HG03280 (cell line): ENCODE measurements around the gene IRX5.

Source experiments
- ATAC-seq: cut with Tn5 transposase; IDR thresholded peaks from one replicate; pipeline ENCODE4 v1.9.1; 2021; ENCODE audit warnings: mild to moderate bottlenecking, moderate library complexity; ENCODE audit not compliant: unreplicated experiment

IRX5 gene

DNA sequence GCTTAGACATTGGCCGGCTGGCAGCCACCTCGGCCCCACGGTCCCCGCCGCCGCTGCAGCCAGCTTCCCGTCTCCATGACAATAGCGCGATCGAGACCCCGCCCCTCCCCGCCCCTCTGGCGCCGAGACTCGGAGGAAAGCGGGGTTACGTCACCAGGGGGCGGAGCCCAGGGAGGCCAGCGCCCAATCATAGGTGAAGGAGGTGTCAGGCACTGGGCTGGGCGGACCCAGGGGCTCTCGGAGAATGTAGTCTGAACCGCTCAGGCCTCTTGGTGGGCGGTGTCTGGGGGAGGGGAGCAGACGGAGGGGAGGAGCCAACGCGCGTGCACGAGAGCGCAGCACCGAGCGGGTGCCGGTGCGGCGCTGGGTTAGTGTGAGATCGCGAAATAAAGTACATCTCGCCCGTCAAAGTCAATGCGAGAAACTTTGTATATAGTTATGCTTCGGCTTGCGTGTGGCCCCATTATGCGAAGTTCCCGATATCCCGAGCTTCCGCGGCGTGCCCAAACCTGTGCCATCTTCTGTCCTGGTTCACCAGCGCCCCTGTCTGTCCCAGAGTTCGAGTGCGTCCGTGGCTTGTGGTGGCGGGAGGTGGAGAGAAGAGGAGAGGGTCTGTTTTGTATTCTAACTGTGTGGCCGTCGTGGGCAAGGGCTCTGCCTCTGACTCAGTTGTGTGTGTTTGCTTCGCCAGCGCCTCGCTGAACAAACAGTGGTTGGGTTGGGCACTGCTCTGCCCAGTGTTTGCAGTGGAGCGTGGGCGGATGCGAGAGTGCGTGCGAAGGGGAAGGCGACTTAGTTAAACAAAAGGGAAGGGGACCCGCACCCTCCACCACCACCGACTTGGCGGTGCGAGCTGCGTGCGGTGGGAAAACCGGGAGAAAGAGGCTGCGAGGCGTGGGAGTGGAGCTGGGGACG is 1.3 kb upstream of the IRX5 start:
- peak; percentile 93 for ATAC-seq

DNA sequence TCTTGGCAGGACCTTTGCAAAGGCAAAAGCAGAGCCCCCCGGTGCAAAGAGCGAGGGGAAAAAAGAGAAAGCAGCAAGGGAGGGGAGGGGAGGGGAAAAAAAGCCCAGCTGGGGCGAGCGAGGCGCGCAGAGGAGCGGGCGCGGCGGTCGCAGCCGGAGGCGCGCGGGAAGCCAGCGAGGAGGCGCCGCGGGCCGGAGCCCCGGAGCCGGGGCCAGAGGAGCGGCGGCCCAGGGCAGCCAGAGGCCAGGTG is 129 bp downstream of the IRX5 start:
- no peak for ATAC-seq

DNA sequence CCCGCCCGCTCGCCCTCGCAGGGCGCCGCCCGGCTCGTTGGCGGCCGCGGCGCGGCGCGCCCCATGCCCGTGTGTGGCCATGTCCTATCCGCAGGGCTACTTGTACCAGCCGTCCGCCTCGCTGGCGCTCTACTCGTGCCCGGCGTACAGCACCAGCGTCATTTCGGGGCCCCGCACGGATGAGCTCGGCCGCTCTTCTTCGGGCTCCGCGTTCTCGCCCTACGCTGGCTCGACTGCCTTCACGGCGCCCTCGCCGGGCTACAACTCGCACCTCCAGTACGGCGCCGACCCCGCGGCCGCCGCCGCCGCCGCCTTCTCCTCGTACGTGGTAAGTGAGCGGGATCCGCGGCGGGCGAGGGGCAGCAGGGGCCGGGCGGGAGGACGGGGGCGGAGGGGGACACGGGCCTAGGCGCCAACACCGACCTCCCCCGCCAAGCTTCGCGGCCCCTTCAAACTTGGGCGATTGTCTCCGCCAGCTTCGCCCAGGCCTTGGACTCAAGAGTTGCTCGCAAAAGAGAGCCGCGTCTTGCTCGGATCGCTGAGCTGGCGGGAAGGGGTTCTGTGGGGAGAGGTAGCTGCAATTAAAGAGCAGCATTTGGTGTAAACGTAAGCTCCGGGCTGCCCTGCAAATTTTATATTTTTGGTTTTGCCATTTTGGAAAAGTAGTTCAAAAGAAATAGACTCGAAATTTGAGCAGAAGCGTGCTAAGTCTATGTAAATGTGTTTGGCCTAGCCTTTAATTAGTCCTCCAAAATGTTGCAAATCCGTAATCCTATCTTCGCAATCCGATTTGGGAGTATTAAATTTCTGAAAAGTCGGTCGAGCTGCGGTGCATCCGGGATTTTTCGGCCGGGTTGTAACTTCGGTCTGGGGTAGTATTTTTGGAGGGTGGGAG is 702 bp downstream of the IRX5 start:
- ATAC-seq = no peak

DNA sequence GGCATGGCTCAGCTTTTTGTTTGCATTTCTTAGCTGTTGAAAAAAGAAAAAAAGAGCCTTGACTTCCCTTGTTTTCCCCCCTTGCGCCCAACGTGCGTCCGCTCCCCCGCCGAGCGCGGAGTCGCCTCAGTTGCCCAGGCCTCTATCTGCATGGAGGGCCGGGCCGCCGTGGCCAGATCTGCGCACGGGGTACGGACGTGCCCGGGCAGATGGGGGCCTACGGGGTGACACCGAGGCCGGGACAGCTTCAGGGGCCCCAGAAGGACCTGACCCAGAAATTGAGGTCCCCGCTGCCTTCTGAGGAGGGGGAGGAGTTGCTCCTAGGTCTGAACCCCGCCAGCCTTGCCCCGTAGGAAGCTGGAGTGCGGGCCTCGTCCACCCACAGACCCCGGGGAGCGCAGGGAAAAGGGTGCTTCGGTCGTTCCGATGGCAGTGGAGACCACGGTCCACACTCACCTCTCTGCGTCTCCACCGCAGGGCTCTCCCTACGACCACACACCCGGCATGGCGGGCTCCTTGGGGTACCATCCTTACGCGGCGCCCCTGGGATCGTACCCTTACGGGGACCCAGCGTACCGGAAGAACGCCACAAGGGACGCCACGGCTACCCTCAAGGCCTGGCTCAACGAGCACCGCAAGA is 1.5 kb downstream of the IRX5 start:
- ATAC-seq = no peak

DNA sequence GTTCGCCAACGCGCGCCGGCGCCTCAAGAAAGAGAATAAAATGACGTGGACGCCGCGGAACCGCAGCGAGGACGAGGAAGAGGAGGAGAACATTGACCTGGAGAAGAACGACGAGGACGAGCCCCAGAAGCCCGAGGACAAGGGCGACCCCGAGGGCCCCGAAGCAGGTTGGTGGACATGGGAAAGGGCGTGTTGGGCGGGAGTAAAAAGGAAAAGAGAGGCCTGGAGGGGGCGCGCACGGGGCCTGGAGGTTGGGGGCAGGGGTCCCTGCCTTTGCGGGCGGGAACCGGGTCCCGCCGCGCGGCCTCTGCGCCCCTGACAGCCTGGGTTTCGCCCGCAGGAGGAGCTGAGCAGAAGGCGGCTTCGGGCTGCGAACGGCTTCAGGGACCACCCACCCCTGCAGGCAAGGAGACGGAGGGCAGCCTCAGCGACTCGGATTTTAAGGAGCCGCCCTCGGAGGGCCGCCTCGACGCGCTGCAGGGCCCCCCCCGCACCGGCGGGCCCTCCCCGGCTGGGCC is 2.1 kb downstream of the IRX5 start:
- no peak for ATAC-seq

DNA sequence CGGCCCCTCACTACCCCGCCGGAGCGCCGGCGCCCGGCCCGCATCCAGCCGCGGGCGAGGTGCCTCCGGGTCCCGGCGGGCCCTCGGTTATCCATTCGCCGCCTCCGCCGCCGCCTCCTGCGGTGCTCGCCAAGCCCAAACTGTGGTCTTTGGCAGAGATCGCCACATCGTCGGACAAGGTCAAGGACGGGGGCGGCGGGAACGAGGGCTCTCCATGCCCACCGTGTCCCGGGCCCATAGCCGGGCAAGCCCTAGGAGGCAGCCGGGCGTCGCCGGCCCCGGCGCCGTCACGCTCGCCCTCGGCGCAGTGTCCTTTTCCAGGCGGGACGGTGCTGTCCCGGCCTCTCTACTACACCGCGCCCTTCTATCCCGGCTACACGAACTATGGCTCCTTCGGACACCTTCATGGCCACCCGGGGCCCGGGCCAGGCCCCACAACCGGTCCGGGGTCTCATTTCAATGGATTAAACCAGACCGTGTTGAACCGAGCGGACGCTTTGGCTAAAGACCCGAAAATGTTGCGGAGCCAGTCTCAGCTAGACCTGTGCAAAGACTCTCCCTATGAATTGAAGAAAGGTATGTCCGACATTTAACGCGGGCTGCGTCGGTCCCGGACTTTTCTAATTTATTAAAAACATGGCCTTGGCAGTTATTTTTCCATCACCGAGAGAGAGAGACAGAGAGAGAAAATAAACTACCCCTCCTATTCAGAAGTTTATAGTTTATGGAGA is 2.8 kb downstream of the IRX5 start:
- ATAC-seq = no peak

DNA sequence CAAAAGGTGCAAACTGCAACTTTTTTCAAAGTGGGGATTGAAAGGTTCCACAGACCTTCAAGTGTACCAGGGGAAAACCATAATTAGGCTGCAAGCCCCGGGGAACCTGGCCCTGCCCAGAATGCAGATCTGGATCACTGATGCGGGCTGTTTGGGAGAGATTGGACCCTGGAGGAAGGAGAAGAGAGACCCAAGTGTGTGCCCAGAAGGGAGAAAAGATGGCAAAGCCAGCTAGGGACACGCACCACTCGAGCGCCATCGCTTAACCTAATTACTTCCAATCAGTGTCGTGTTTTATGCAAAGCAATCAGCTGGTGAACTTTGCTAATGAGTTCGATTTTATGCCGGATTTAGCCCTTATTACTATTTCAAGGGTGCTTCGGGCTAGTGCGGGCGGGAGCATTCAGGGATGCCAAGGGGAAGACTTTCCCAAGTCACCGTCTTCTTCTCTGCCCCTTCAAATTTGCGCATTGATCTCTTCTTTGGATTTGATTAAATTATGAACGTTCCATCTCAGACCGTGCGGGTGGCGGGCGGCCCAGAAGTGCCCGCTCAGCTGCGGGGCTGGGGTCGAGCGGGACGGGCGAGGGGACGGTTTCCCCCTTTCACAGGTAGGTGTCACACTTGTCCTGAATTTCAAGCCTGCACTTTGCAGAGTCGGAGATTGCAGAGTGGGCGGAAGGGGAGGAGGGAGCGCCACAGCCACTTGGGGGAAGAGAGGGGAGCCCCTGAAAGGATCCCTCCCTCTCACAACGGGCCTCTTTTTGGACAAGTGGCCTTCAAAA is 4.0 kb downstream of the IRX5 start:
- ATAC-seq = no peak

DNA sequence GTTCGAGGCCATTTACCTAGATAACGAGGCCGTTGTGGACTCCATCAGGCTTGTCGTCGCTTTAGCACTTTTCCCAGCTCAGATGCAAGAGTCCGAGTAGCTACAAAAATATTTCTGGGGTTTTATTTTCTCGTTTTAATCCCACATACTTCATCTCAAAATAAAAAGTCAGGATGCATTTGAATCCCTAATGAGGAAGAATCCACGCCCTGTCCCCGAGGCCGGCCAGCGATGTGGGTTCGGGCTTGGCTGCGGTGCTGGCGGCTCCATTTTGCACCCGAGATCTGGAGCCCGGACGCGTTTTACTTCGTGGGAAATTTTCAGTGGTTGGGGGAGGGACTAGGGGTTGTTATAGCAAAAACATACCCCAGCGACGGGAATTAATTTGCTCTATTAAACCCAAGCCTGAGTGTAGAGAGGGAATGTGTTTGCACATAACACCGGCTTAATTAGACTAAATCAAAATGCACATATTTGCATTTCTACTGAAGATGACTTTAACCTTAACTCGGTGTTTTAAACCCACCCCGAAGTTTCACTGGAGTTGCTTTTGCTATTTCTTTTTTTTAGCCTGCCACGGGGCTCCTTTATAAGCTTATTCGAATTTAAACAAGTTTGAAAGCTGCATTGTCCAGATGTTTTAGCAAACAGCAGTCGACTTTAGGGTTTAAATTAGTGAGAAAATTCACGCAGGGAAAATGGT is 4.8 kb downstream of the IRX5 start:
- no peak for ATAC-seq

DNA sequence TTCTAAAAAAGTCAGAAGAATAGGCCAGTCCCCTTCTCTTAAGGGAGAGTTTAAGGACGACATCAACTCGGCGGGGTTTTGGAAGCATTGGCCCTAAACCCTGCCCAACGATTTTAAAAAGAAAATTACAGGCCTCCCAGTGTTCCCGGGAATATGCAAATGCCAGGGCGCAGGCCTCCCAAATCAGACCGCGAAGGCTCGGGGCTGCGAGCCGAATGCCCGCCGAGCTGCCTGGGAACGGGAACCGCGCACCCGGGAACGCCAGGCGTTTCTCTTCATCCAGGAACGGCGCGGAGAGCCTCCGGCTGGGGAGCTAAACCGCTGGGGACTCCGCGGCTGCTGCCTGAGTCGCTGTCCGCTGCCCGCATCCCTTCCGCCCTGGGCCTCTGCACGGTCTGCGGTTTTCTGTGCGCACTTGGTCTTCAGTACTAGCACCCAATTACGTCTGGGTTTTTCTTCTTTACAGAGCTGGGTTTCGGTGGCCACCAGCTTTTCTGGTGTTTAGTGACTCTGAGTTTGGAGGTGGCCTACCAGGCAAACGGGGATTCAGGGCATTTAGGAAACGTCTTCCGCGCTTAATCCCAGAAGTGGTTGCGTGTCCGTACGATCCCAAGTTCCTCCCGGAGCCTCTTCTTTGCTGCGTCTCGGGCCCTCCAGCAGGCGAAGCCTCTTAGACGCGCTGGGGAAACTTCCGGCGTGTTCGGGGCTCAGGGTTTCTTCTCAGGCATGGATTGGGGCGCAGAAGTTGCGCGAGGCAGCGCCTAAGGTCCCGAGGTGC is 5.7 kb downstream of the IRX5 start:
- no peak for ATAC-seq

DNA sequence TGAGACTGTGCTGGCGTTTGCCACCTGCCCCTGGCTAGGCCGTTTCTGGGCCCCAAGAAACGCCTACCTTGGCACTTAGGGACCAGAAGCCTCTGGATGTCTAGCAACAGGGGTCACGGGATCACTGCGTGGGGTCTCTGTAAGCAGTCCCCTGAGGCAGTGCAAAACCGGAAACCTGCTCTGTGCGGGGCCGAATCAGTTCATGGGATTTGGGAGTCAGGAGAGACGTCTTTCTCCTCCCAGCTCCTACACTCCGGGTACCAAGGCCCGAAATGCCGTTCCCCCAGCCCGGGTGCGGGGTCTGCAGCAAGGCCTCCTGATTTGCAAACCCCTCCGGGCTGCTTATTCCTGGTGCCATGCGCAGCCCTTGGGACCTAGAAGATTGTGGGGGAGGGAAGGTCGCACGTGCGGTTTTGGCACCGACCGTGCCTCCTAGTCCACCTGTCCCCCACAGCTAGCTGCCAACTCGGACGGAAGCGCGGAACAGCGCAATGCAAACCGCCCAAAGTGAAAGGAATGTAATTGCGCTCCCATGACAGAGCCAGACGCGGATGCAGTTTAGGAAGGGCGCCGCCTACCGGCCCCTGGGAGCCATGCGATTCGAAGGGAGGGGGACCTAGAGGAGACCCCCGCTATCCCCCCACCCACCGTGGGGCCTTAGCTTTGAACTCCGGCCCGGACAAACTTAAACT is 6.5 kb downstream of the IRX5 start:
- no peak for ATAC-seq

DNA sequence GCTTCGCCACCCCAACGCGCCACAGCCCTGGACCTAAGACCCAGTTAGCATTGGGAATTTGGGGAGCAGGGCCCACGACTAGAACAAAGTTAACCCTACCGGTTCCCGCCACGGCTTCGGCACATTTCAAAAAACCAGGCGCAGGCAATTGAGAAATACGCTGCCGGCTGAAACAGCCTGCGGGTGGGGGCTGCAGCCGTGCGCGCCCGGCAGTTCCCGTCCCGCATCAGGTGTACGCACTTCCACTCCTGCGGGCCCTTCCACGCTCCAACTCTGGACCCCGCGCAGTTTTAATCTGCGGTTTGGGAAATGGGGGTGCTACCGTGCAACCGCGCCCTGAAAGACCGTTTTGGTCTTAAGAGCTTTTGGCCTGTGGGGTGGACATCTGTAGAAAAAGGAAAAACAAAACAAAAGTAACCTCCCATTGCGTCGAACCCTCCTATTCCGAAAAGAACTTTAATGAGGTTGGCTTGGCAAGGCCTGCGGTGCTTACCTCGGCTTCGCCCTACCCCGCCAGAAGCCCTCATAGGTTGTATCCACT is 7.1 kb downstream of the IRX5 start:
- ATAC-seq = no peak

DNA sequence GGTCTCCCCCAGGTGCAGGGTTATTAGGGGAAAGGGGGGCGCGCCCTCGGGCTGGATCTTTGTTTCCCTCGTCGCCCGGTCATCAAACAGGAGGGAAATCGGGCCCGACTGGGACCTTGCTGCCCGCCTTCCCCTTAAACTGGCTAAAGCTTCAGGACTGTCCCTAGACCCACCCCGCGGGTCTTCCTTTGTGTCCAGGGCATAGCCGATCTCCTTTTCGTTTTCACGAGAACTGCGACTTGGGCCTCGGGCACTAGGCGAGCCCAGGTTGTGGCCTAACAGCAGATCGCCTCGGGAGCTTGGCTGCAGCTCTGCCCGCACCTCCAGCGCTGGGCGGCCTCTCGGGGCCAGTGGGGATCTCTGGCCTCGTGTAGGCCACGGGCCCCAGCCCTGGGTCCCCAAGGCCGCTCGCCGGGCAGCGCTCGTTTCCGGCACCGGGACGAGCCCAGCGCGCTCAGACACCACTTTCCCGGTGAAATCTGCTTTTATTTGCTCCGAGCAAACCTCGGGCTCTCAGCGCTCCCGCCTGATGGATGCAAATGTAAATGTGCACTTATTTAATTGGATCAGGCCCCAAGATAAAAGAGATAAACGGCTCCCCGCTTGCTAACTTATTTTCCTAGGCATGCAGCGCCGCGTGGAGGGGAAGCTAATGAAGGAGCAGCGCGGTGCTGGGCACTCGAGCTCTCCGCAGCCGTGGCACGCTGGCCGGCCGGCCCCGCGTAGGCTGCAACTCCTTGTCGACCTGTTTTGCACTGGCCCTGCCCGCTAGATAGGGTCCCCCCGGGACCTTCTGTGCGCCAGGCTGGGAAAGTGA is 7.8 kb downstream of the IRX5 start:
- ATAC-seq = no peak

DNA sequence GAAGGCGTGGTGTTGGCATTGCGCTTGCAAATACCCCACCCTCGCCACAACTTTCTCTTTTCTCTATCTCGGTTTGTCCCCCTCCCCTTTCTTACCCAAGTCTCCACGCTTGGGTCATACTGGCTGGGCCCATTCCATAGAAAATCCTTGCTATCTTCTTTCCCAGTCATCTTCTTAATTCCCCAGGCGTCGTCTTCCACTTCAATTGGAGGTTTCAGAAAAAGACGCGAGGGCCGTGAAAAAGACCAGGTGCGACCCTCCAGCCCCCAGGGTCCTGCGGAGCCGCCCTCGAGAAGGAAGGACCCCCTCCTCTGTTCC is 8.3 kb downstream of the IRX5 start:
- ATAC-seq = no peak

DNA sequence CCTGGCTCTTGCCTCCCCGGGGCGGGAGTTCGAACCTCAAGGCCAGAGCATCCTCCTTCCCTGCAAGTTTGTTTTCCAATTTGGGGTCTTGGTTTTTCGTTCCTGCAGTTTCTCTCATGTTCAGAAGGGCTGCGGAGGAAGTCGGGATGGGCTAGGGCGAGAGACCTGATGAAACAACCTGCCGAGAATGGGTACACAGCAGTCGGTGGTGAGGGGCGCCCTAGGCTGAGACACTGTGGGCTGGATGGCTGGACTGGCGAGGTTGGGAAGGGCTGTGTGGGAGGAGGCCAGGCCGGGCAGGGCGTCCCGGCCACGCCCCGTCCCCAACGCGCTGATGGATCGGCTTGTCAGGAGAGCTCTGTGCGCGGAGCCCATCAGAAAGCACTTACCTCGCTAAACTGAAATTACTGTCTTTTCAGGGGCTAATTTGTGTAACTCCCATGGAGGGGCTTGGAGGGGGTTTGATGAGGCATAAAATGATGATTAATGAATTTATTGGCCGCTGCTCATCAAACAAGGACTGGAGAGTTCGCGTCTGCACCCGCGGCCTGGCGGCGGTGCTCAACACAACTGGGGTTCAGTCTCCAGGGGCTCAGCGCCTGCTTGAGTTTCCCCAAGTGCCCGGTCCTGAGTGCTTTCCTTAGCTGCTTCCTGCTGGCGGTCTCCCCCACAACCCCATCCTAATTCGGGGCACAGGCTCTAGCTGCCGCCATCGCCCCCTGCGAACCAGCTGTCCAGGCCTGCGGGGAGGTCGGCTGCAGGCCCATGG is 9.0 kb downstream of the IRX5 start:
- ATAC-seq = no peak

DNA sequence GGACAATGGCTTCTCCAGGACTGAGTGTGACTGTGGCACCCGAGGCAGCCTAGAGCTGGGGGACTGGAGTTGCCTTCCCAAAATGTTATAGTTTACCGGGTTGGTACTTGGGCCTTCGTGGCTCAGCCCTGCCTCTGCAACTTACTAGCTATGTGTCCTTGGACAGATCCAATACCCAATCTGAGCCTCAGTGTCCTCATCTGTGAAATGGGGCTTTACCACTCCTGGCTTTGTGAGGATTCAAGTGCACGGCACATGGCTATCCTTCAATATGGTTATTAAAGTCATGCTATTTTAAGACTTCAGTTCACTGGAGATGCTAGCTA is 9.6 kb downstream of the IRX5 start:
- ATAC-seq = no peak

DNA sequence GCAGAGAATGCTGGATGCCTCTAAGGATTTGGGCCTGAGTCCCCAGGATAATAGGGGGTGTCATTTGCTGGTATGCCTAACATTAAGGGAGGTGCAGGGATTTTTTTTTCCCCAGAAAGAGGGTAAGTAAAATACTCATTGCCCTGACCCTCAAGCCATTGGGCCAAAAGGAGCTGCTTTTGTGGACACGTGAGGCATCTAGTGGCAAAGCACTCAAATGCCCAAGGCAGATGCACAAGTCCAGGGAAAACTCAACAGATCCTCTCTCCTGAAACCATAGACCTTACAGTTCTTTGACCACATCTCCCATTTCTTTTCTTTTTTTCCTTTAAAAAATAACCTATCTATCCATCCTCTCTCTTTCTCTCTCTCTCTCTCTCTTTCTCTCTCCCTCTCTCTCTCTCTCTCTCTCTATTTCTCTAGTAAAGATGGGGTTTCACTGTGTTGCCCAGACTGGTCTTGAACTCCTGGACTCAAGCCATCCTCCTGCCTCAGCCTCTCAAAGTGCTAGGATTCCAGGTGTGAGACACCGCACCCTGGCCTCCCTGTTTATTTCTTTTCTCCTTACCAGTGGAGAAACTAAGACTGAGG is 11.8 kb downstream of the IRX5 start:
- ATAC-seq = no peak
